WTC11 (cell line): ENCODE measurements around the gene THOC5.

Experiments
- ARID4B ChIP-seq: sonication (generic); formaldehyde crosslinking; IDR thresholded peaks from 2 replicates; pipeline ENCODE4 v1.8.0; 2023; ENCODE audit warnings: missing genetic modification reagents, mild to moderate bottlenecking, borderline replicate concordance
- CTCF ChIP-seq: fragments of 200-600 bp; IDR thresholded peaks from 2 replicates; pipeline ENCODE4 v1.8.0; 2022; ENCODE audit warnings: antibody characterized with exemption
- ESRRA ChIP-seq: sonication (generic); formaldehyde crosslinking; IDR thresholded peaks from 2 replicates; pipeline ENCODE4 v1.8.1; 2022; ENCODE audit warnings: mild to moderate bottlenecking, missing genetic modification reagents, borderline replicate concordance
- FOXJ3 ChIP-seq: sonication (generic); formaldehyde crosslinking; IDR thresholded peaks from 2 replicates; pipeline ENCODE4 v1.9.0; 2021; ENCODE audit warnings: missing genetic modification reagents, mild to moderate bottlenecking, borderline replicate concordance
- GABPB1 ChIP-seq: sonication (generic); formaldehyde crosslinking; IDR thresholded peaks from 2 replicates; pipeline ENCODE4 v1.8.1; 2023; ENCODE audit warnings: mild to moderate bottlenecking, missing genetic modification reagents
- GRHL2 ChIP-seq: fragments of 250-450 bp; sonication (Bioruptor Pico); IDR thresholded peaks from 2 replicates; pipeline ENCODE4 v1.8.0; 2022; ENCODE audit warnings: mild to moderate bottlenecking, moderate library complexity; ENCODE audit not compliant: insufficient replicate concordance, severe bottlenecking
- JUN ChIP-seq: sonication (generic); formaldehyde crosslinking; IDR thresholded peaks from 2 replicates; pipeline ENCODE4 v1.8.0; 2023; ENCODE audit warnings: mild to moderate bottlenecking, missing genetic modification reagents
- MAX ChIP-seq: sonication (generic); formaldehyde crosslinking; IDR thresholded peaks from 2 replicates; pipeline ENCODE4 v1.8.0; 2022; ENCODE audit warnings: mild to moderate bottlenecking, missing genetic modification reagents
- NR1H2 ChIP-seq: sonication (generic); formaldehyde crosslinking; IDR thresholded peaks from 2 replicates; pipeline ENCODE4 v1.9.0; 2021; ENCODE audit warnings: mild to moderate bottlenecking, moderate library complexity, missing genetic modification reagents
- NR2C2 ChIP-seq: sonication (generic); formaldehyde crosslinking; IDR thresholded peaks from 2 replicates; pipeline ENCODE4 v1.8.0; 2022; ENCODE audit warnings: mild to moderate bottlenecking, missing genetic modification reagents
- SMAD4 ChIP-seq: sonication (generic); formaldehyde crosslinking; IDR thresholded peaks from 2 replicates; pipeline ENCODE4 v1.8.0; 2022; ENCODE audit warnings: mild to moderate bottlenecking, missing genetic modification reagents
- ZBTB43 ChIP-seq: sonication (generic); formaldehyde crosslinking; IDR thresholded peaks from 2 replicates; pipeline ENCODE4 v1.8.1; 2023; ENCODE audit warnings: mild to moderate bottlenecking, missing genetic modification reagents
- ZNF219 ChIP-seq: sonication (generic); formaldehyde crosslinking; IDR thresholded peaks from 2 replicates; pipeline ENCODE4 v1.8.0; 2023; ENCODE audit warnings: missing genetic modification reagents, mild to moderate bottlenecking, borderline replicate concordance
- ZNF416 ChIP-seq: fragments of 250-450 bp; sonication (Bioruptor Pico); IDR thresholded peaks from 2 replicates; pipeline ENCODE4 v1.9.0; 2021; ENCODE audit warnings: mild to moderate bottlenecking, inconsistent platforms

- TF ChIP-seq NR1H2 (CRISPR knock-in tag) (no peak), CTCF (no peak), NR2C2 (no peak), ESRRA (CRISPR knock-in tag) (no peak), ZBTB43 (no peak), FOXJ3 (no peak), GRHL2 (CRISPR knock-in tag) (no peak), ZNF416 (CRISPR knock-in tag) (no peak), SMAD4 (no peak), JUN (CRISPR knock-in tag) (no peak), ARID4B (CRISPR knock-in tag) (no peak), ZNF219 (no peak), GABPB1 (CRISPR knock-in tag) (no peak), MAX (CRISPR knock-in tag) (no peak)
These were observed 41.5 kb downstream of the THOC5 start for GRCh38 chr22:29512031-29512430.
